ENCODE results near the gene QSOX2. TPM values are rescaled to one million over a fixed set of nuclear protein-coding genes. Genes with fewer than 3 reads are reported as not detected.
A peak's percentile ranks its signal among the peaks of the same experiment; 100 is the strongest.

QSOX2 gene
- total RNA-seq, 2 donors from 2014 or later, result 24.1 to 26.2 TPM

GRCh38 chr9:136247947-136248637 is 2.5 kb upstream of the QSOX2 start:
- Mint-ChIP-seq H3K9me3 (no peaks in the 10 kb centered on the region), H3K36me3 (peaks cover 7 to 9% of the 10 kb centered on the region in 2 donors), H3K27ac (peak overlapping the region in 1 of 2 donors; percentile 33)
- ATAC-seq (no peak), DNase-seq (ENCODE audit: low spot score in 2 of 2) (no peak)

GRCh38 chr9:136247551-136247916 is 1.9 kb upstream of the QSOX2 start:
- Mint-ChIP-seq H3K9me3 (no peaks in the 10 kb centered on the region), H3K27ac (no peak overlapping the region), H3K36me3 (peaks cover 7 to 9% of the 10 kb centered on the region in 2 donors)
- ATAC-seq (no peak), DNase-seq (ENCODE audit: low spot score in 2 of 2) (no peak)

DNA sequence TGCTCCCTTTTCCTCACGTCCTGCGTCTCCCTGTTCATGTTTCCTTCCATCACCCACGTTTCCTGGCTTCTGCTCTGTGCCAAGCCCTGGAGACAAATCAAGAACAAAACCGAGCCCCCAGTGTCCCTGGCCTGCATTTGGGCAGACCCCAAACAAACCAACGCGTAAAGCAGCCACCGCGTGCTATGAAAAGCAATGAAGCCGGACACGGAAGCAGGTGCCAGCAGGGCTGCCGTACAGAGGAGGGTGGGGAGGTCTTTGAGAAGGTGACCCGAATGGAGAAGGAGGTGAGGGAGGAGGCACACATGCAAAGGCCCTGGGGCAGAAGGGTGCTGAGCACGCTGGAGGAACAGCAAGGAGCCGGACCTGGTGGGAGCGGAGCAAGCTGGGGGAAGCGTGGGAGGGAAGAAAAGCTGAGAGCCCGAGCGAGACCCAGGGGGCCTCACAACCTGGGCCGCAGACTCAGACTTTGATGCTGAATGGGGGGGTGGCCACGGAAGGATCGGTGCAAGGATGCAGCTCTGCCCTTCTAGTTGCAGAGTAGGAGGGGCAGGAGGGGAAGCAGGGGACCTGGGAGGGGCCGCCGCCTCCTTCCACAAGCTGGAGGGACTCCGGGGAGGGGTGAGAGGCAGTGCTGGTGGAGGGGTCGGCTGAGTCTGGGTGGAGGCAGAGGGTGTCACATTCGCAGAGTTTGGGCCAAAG is 1.4 kb upstream of the QSOX2 start:
- Mint-ChIP-seq H3K36me3 (peaks cover 7 to 9% of the 10 kb centered on the region in 2 donors), H3K27ac (no peak overlapping the region), H3K9me3 (no peaks in the 10 kb centered on the region)
- DNase-seq (ENCODE audit: low spot score in 2 of 2), result no peak
- no peak for ATAC-seq

DNA sequence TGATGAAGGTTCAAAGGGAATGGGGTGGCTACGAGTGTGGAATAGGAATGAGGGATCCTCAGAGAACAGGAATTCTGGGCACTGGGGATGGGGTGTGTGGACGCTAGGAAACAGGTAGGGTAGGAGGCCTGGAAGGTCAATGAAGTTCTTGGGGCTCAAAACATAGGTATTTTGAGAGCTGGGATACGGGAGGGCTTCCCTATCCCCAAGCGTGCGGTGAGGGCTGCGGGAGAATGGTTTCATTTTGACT is 718 bp downstream of the QSOX2 start:
- peak in 1 of 2 donors; percentile 2 for ATAC-seq
- peak overlapping the region; percentile 95 for H3K27ac Mint-ChIP-seq
- H3K36me3 Mint-ChIP-seq, result peaks cover 7 to 9% of the 10 kb centered on the region in 2 donors
- DNase-seq (ENCODE audit: low spot score in 2 of 2), result no peak
- H3K9me3 Mint-ChIP-seq, result no peaks in the 10 kb centered on the region

DNA sequence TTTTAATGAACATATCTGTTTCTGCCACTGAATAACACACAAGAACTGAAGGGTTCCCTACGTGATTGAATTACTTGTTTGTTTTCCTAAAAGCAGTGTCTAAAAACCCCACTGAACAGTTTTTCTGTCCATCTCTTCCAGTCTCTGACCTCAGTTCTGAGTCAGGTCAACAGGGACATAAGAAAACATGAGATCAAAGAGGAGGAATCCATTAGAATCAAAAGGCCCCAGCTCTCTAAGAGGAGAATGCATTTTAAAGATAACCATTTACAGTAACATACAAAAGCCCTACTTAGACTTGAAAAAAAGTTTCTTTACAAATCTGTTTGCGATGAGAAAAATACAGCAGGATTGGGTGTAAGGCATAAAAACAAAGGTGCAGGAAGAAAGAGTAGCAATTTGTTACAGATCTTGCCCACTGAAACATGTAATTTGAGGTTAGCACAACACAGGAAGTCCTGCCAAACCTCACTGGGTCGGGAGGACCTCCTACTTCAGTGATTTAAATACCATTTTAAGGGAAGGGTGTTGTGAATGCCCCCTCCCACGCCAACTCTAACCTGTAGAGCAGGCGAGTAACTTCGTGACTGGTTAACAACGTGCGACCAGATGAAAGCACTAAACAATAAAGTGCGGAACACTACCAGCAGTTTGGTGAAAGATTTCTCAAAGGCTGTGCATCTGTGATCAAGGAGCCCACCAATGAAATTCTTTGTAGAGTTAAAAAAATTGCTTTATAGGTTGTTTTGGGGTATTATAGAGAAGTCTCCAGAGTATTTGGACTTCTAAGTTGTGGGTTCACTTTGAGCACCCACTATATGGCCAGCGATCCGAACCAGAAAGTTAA is 1.3 kb downstream of the QSOX2 start:
- Mint-ChIP-seq H3K27ac (peak overlapping the region; percentile 95), H3K9me3 (no peaks in the 10 kb centered on the region), H3K36me3 (peaks cover 7 to 9% of the 10 kb centered on the region in 2 donors)
- ATAC-seq (peak; percentile 77 to 81), DNase-seq (ENCODE audit: low spot score in 2 of 2) (peak; percentile 63 to 70)

GRCh38 chr9:136243631-136244030 is 2.0 kb downstream of the QSOX2 start:
- Mint-ChIP-seq H3K36me3 (peaks cover 7 to 9% of the 10 kb centered on the region in 2 donors), H3K9me3 (no peaks in the 10 kb centered on the region), H3K27ac (peak overlapping the region; percentile 95)
- ATAC-seq, result peak in 1 of 2 donors; percentile 54
- DNase-seq (ENCODE audit: low spot score in 2 of 2), result no peak

DNA sequence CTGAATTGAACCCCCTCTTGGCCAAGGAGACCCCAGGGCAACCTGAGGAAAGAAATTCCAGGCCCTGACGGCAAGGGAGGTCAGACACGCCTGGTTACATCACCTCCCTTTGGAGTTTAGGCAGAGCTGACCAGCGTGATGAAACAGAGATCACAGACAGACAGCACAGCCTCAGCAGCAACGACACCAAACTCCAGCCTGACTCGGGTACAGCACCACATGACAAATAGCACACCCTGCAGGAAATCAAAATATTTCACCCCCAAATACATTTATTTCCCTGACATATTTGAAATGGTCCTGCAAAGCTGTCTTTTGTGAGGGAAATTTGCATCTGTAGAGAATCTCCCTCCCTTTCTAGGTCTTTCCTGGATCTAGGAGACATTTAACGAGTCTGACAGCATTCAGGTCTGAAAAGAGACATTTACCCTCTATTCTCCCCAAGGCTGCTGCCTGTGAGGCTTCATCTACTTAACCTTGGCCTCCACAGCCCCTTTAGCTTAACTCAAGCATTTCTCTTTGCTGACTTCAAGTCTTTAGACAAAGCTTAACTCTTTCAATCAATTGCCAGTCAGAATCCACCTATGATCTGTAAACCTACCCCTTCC is 2.6 kb downstream of the QSOX2 start:
- no peak for ATAC-seq
- peak overlapping the region; percentile 95 for H3K27ac Mint-ChIP-seq
- no peak for DNase-seq (ENCODE audit: low spot score in 2 of 2)
- peaks cover 7 to 9% of the 10 kb centered on the region in 2 donors for H3K36me3 Mint-ChIP-seq
- H3K9me3 Mint-ChIP-seq, result no peaks in the 10 kb centered on the region

- Mint-ChIP-seq H3K9me3 (no peaks in the 10 kb centered on the region), H3K36me3 (peaks cover 7 to 9% of the 10 kb centered on the region in 2 donors), H3K27ac (no peak overlapping the region)
- ATAC-seq, result no peak
- DNase-seq (ENCODE audit: low spot score in 2 of 2), result no peak
Observed at GRCh38 chr9:136242248-136242647, 3.4 kb downstream of the QSOX2 start.

DNA sequence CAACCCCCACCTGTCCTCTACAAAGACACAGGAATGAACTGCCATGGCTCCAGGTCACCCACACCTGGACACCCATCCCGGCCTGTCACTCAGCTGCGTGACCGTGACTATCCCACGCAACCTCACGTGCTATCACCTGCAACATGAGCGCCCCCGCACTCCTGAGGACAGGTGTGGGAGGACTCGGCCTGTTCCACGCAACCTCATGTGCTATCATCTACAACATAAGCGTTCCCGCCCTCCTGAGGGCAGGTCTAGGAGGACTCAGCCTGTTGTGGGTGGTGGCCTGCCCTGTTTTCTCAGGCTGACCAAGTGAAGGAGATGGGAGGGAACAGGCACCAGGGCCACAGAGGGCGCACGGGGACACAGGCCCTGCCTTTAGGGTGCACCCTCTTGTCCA is 4.1 kb downstream of the QSOX2 start:
- H3K9me3 Mint-ChIP-seq, result no peaks in the 10 kb centered on the region
- peaks cover 7 to 9% of the 10 kb centered on the region in 2 donors for H3K36me3 Mint-ChIP-seq
- ATAC-seq, result no peak
- DNase-seq (ENCODE audit: low spot score in 2 of 2), result no peak
- peak overlapping the region in 1 of 2 donors; percentile 36 for H3K27ac Mint-ChIP-seq

DNA sequence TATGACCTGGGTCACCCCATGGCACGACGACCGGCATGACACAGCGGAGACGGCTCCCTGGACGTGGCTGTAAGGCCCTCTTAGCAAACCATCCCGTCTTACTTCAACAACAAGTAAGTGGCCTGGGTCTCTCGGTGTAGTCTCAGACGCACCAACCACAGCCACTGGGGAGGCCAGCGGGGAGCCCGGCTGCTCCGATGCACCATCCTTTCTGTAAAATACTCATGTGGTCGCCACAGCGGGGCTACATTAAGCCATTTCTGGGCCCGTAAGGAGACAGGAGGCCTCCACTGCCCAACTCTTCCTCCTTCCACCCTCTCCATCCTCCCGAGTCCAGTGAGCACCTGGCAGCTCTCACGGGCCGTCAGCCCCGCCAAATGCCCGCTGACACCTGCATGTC is 4.7 kb downstream of the QSOX2 start:
- no peaks in the 10 kb centered on the region for H3K9me3 Mint-ChIP-seq
- H3K27ac Mint-ChIP-seq, result peak overlapping the region; percentile 36
- ATAC-seq (no peak), DNase-seq (ENCODE audit: low spot score in 2 of 2) (no peak)
- peaks cover 7 to 9% of the 10 kb centered on the region in 2 donors for H3K36me3 Mint-ChIP-seq

DNA sequence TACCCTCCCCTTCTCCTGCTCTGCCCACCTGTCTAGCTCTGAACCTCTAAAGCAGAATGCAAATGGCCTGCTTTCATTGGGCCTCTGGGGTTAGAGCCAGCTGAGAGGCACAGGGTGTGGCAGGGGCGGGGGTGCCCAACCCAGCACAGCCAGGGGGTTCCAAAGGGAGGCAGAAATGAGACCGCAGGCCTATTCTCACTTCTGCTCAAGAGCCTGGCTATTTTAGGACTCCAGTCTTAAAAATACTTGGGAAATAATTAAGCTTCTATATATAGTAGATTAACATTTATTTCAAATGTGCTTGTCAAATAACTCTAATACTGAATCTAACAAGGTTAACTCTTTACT is 5.7 kb downstream of the QSOX2 start:
- DNase-seq (ENCODE audit: low spot score in 2 of 2) (no peak), ATAC-seq (no peak)
- H3K36me3 Mint-ChIP-seq, result peaks cover 5 to 6% of the 10 kb centered on the region in 2 donors
- H3K27ac Mint-ChIP-seq, result no peak overlapping the region
- no peaks in the 10 kb centered on the region for H3K9me3 Mint-ChIP-seq

- no peak for ATAC-seq
- H3K9me3 Mint-ChIP-seq, result no peaks in the 10 kb centered on the region
- no peak for DNase-seq (ENCODE audit: low spot score in 2 of 2)
- peaks cover 0 to under 1% of the 10 kb centered on the region in 2 donors for H3K36me3 Mint-ChIP-seq
- H3K27ac Mint-ChIP-seq, result peak overlapping the region; percentile 44 to 64
Observed at GRCh38 chr9:136239135-136239982, 6.3 kb downstream of the QSOX2 start.

GRCh38 chr9:136238342-136238732 is 7.3 kb downstream of the QSOX2 start:
- Mint-ChIP-seq H3K9me3 (no peaks in the 10 kb centered on the region), H3K36me3 (no peaks in the 10 kb centered on the region), H3K27ac (peak overlapping the region; percentile 64 to 69)
- ATAC-seq (no peak), DNase-seq (ENCODE audit: low spot score in 2 of 2) (no peak)

DNA sequence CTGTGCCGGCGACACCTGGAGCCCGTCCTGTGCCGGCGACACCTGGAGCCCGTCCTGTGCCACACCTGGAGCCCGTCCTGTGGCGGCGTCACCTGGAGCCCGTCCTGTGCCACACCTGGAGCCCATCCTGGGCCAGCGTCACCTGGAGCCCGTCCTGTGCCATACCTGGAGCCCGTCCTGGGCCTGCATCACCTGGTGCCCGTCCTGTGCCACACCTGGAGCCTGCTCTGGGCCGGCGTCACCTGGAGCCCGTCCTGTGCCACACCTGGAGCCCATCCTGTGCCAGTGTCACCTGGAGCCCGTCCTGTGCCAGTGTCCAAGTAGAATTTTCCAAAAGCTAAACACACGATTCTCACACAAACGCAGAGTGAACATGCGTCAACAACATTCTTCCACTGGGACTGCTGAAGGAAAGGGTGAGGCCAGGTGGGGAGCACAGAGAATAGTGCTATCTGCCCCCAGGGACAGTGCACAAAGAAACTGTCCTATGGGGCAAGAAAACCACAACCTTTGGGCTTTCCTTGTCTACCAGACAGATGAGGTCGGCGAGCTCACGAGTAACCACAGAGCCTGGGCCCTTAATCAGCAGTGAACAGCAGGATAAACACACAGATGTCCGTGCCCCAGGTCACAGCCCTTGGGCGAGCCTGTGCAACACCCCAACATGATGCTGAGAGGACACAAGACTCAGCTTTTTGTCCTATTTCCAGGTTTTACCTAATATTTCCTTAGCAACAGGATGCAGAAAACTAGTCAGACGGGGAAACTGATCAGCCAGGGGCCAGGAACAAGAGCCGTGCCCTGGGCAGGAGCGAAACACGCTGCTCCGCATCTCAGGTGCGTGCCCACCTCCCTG is 7.9 kb downstream of the QSOX2 start:
- no peaks in the 10 kb centered on the region for H3K36me3 Mint-ChIP-seq
- ATAC-seq (no peak), DNase-seq (ENCODE audit: low spot score in 2 of 2) (no peak)
- no peak overlapping the region for H3K27ac Mint-ChIP-seq
- H3K9me3 Mint-ChIP-seq, result no peaks in the 10 kb centered on the region
